ENCODE results near the gene PRRX1.

The PRRX1 gene

GRCh38 chr1:170721621-170722020 lies 57.7 kb downstream of the PRRX1 start:
- no peak for DNase-seq (ENCODE audit: low read depth)

- no peak for DNase-seq (ENCODE audit: low read depth)
Observed at GRCh38 chr1:170723518-170723917, 59.6 kb downstream of the PRRX1 start.

GRCh38 chr1:170725326-170725725 lies 61.4 kb downstream of the PRRX1 start:
- no peak for DNase-seq (ENCODE audit: low read depth)

- no peak for DNase-seq (ENCODE audit: low read depth)
Observed at GRCh38 chr1:170727963-170728362, 64.0 kb downstream of the PRRX1 start.

- peak; percentile 87 for DNase-seq (ENCODE audit: low read depth)
Observed at GRCh38 chr1:170729225-170730002, 65.5 kb downstream of the PRRX1 start.

- no peak for DNase-seq (ENCODE audit: low read depth)
Observed at GRCh38 chr1:170730014-170730413, 66.1 kb downstream of the PRRX1 start.

GRCh38 chr1:170730438-170730837 lies 66.5 kb downstream of the PRRX1 start:
- DNase-seq (ENCODE audit: low read depth): no peak

GRCh38 chr1:170731566-170732251 lies 67.8 kb downstream of the PRRX1 start:
- no peak for DNase-seq (ENCODE audit: low read depth)

GRCh38 chr1:170732252-170732588 lies 68.3 kb downstream of the PRRX1 start:
- DNase-seq (ENCODE audit: low read depth): peak; percentile 52

GRCh38 chr1:170734412-170735175 lies 70.7 kb downstream of the PRRX1 start:
- peak; percentile 71 for DNase-seq (ENCODE audit: low read depth)

- DNase-seq (ENCODE audit: low read depth): peak; percentile 24
Observed at GRCh38 chr1:170735366-170736263, 71.7 kb downstream of the PRRX1 start.

- DNase-seq (ENCODE audit: low read depth): no peak
Observed at GRCh38 chr1:170739803-170740202, 75.9 kb downstream of the PRRX1 start.

GRCh38 chr1:170741678-170742077 lies 77.7 kb downstream of the PRRX1 start:
- no peak for DNase-seq (ENCODE audit: low read depth)

- no peak for DNase-seq (ENCODE audit: low read depth)
Observed at GRCh38 chr1:170742600-170742999, 78.7 kb downstream of the PRRX1 start.

GRCh38 chr1:170743083-170743482 lies 79.2 kb downstream of the PRRX1 start:
- DNase-seq (ENCODE audit: low read depth): no peak

- DNase-seq (ENCODE audit: low read depth): peak; percentile 41
Observed at GRCh38 chr1:170749549-170749948, 85.6 kb downstream of the PRRX1 start.

- no peak for DNase-seq (ENCODE audit: low read depth)
Observed at GRCh38 chr1:170749959-170750358, 86.0 kb downstream of the PRRX1 start.

GRCh38 chr1:170755795-170756194 lies 91.9 kb downstream of the PRRX1 start:
- no peak for DNase-seq (ENCODE audit: low read depth)

GRCh38 chr1:170758992-170759391 lies 95.1 kb downstream of the PRRX1 start:
- no peak for DNase-seq (ENCODE audit: low read depth)

GRCh38 chr1:170765279-170765678 lies 101.3 kb downstream of the PRRX1 start:
- no peak for DNase-seq (ENCODE audit: low read depth)

- DNase-seq (ENCODE audit: low read depth): peak; percentile 57
Observed at GRCh38 chr1:170765712-170766330, 101.9 kb downstream of the PRRX1 start.
